ENCODE results near the gene GAB4. TPM values are rescaled to one million over a fixed set of nuclear protein-coding genes. Genes with fewer than 3 reads are reported as not detected.

Gene GAB4
- total and polyA plus RNA-seq, 2 of the 4 experiments (the other 2 are of a cell fraction): not detected

DNA sequence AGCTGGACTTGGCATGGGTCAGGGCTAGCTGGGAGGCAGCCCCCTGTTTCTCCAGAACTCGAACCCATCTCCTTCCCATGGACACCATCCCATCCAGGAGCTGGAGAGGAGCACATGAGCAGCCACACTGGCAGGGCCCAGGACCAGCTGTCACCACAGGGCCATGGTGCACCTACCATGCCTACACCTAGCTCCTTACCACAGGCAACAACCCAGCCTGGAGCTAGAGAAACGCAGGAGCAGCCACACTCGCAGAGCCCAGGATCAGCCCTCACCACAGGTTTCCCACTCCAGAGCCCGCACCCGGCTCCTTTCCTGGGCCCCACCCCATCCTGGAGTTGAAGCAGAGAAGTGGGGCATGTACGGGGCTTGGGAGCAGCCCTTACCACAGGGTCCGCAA lies 50.2 kb downstream of the GAB4 start:
- Histone ChIP-seq H2AK5ac (ENCODE audit: low read depth, low read length) (no peak overlapping the region), H4K5ac (ENCODE audit: low read depth, low read length) (no peak overlapping the region), H2AFZ (replicated peaks; ENCODE audit: low read length, poor library complexity) (no peak overlapping the region), H3K9me3 (ENCODE audit: control insufficient read depth, insufficient read depth, low read length) (peaks cover 28% of the 10 kb centered on the region), H2BK15ac (ENCODE audit: low read depth, low read length) (no peak overlapping the region), H3K56ac (ENCODE audit: extremely low read depth, insufficient read depth, low read length) (no peak overlapping the region), H4K91ac (ENCODE audit: insufficient read depth, low read depth, low read length) (no peak overlapping the region), H3K4me2 (ENCODE audit: low read depth, low read length) (no peak overlapping the region), H3K36me3 (ENCODE audit: control insufficient read depth, insufficient read depth, low read length) (no peaks in the 10 kb centered on the region), H3K9ac (ENCODE audit: low read depth, low read length) (no peak overlapping the region), H3K18ac (ENCODE audit: low read depth, low read length) (no peak overlapping the region), H3K4ac (ENCODE audit: low read depth, low read length) (no peak overlapping the region), H3K27ac (ENCODE audit: insufficient read depth, low read length) (no peak overlapping the region), H3K23ac (ENCODE audit: low read depth, low read length) (no peak overlapping the region), H3K4me1 (ENCODE audit: control insufficient read depth, insufficient read depth, low read length) (no peaks in the 10 kb centered on the region), H2AK9ac (replicated peaks; ENCODE audit: low read depth, low read length, poor library complexity) (no peak overlapping the region), H3K79me1 (ENCODE audit: low read depth in 1 of 2, low read length in 2 of 2) (no peaks in the 10 kb centered on the region), H4K20me1 (ENCODE audit: insufficient read depth, low read length) (no peaks in the 10 kb centered on the region), H2BK120ac (ENCODE audit: low read depth, low read length) (no peak overlapping the region), H2BK5ac (ENCODE audit: low read depth, low read length, poor library complexity, severe bottlenecking) (no peak overlapping the region), H3K27me3 (ENCODE audit: control insufficient read depth, insufficient read depth, low read length) (no peaks in the 10 kb centered on the region), H3K9me1 (ENCODE audit: insufficient read depth, low read length) (no peaks in the 10 kb centered on the region), H3K4me3 (ENCODE audit: insufficient read depth, low read depth, low read length) (no peak overlapping the region), H4K8ac (ENCODE audit: low read depth in 2 of 2, low read length in 2 of 2) (no peak overlapping the region), H2BK20ac (ENCODE audit: low read depth, low read length) (no peak overlapping the region), H3K14ac (replicated peaks; ENCODE audit: low read depth, low read length) (no peak overlapping the region)
- dilution Hi-C loops (cut with HindIII; ENCODE audit: low sequenced_read_pairs, unreplicated experiment): no loop called here
- DNase-seq (no peak), ATAC-seq (ENCODE audit: low read depth) (no peak)
- ChIA-PET POLR2A (ENCODE audit: unreplicated experiment) (no interaction called here), CTCF (no interaction called here)
- in situ Hi-C loops (cut with MboI; ENCODE audit: low sequenced_read_pairs): no loop called here
- WGBS, 2 experiments (ENCODE audit: extremely low coverage in 2 of 2, insufficient read length in 1 of 2): 40% methylated on average over 1 of the region's 7 CpGs; no CpG with 5 or more reads in 1 of the 2 experiments
- TF ChIP-seq BHLHE40 (IDR thresholded peaks at IDR 0.05; ENCODE audit: low read depth, low read length) (no peak), RFX5 (IDR thresholded peaks at IDR 0.05; ENCODE audit: low read depth, low read length) (no peak), MAZ (IDR thresholded peaks at IDR 0.05; ENCODE audit: borderline replicate concordance, low read depth, low read length) (no peak), CHD1 (IDR thresholded peaks at IDR 0.05; ENCODE audit: low read depth, low read length) (no peak), CEBPB (IDR thresholded peaks at IDR 0.05; ENCODE audit: low read depth, low read length) (no peak), MXI1 (IDR thresholded peaks at IDR 0.05; ENCODE audit: borderline replicate concordance, low read depth, low read length) (no peak)
- TF ChIP-seq, protein P1, sequence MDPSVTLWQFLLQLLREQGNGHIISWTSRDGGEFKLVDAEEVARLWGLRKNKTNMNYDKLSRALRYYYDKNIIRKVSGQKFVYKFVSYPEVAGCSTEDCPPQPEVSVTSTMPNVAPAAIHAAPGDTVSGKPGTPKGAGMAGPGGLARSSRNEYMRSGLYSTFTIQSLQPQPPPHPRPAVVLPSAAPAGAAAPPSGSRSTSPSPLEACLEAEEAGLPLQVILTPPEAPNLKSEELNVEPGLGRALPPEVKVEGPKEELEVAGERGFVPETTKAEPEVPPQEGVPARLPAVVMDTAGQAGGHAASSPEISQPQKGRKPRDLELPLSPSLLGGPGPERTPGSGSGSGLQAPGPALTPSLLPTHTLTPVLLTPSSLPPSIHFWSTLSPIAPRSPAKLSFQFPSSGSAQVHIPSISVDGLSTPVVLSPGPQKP (IDR thresholded peaks at IDR 0.05; ENCODE audit: borderline replicate concordance, low read depth, low read length): no peak
- intact Hi-C loops (cut with micrococcal nuclease): no loop called here
- no TSS peak for BruUV-seq (replicated peaks)

Data from IMR-90 (cell line).